HepG2 (cell line): ENCODE data around the gene WDR53. TPM values are rescaled to one million over a fixed set of nuclear protein-coding genes. Genes with fewer than 3 reads are reported as not detected.

Source experiments
- ASH2L ChIP-seq: fragments of 300-600, 200-600 bp; sonication (generic); IDR thresholded peaks from 2 replicates; pipeline ENCODE4 v1.7.0; 2017; ENCODE audit warnings: low read depth, mild to moderate bottlenecking, moderate library complexity, mixed read lengths, low read length; ENCODE audit not compliant: insufficient read length
- ATAD3A ChIP-seq: sonication (generic); formaldehyde crosslinking; IDR thresholded peaks from 2 replicates; pipeline ENCODE4 v1.4.0; 2020; ENCODE audit warnings: missing genetic modification reagents
- ATM ChIP-seq: fragments of 450-650 bp; IDR thresholded peaks from 2 replicates; pipeline ENCODE4 v1.7.1; 2017; ENCODE audit warnings: mild to moderate bottlenecking, borderline replicate concordance
- YEATS4 ChIP-seq: sonication (generic); formaldehyde crosslinking; IDR thresholded peaks from 2 replicates; pipeline ENCODE4 v1.4.0; 2020; ENCODE audit warnings: missing genetic modification reagents, borderline replicate concordance
- ZNF225 ChIP-seq: sonication (generic); formaldehyde crosslinking; IDR thresholded peaks from 2 replicates; pipeline ENCODE4 v1.4.0; 2020; ENCODE audit warnings: mild to moderate bottlenecking, missing genetic modification reagents
- ZNF598 ChIP-seq: sonication (generic); formaldehyde crosslinking; IDR thresholded peaks from 2 replicates; pipeline ENCODE4 v1.5.1; 2020; ENCODE audit warnings: mild to moderate bottlenecking, missing genetic modification reagents, borderline replicate concordance
- polyA plus RNA-seq, 8 experiments: library from polyadenylated mRNA; depleted of rRNA in 3 of 8; stranded (reverse) in 7 of 8; unstranded in 1 of 8; fragments of >200 nt; fragmentation: Illumina TruSeq in 4 of 8; extraction: Trizol in 4 of 8; gene quantifications; 2 replicates each; pipeline versions ENCODE4 v1.2.1 to v1.2.3, GENCODE V29; 2011 to 2016; ENCODE audit warnings: low read depth in 4 of 8, missing spikeins in 1 of 8, mixed read lengths in 1 of 8; ENCODE audit not compliant: insufficient read depth in 1 of 8
- total RNA-seq, 5 experiments: library from RNA; depleted of rRNA; stranded (reverse); fragments of >200 nt; fragmentation: Illumina TruSeq; extraction: Trizol; gene quantifications; 2 replicates each; pipeline ENCODE4 v1.2.3, GENCODE V29; 2016; ENCODE audit warnings: low read depth in 1 of 5
- TF ChIP-seq, protein P1 (sequence below): sonication (generic); formaldehyde crosslinking; IDR thresholded peaks from 2 replicates; pipeline ENCODE4 v1.8.1; 2022; ENCODE audit warnings: low read depth, mild to moderate bottlenecking, missing genetic modification reagents
- TF ChIP-seq, protein P2 (sequence below): sonication (generic); formaldehyde crosslinking; IDR thresholded peaks from 2 replicates; pipeline ENCODE4 v1.9.0; 2022; ENCODE audit warnings: missing genetic modification reagents, mild to moderate bottlenecking, borderline replicate concordance
- TF ChIP-seq, protein P3 (sequence below): sonication (generic); formaldehyde crosslinking; IDR thresholded peaks from 2 replicates; pipeline ENCODE4 v1.5.0; 2020; ENCODE audit warnings: mild to moderate bottlenecking, missing genetic modification reagents
- TF ChIP-seq, protein P4 (sequence below): sonication (generic); formaldehyde crosslinking; IDR thresholded peaks from 2 replicates; pipeline ENCODE4 v1.4.0; 2020; ENCODE audit warnings: missing genetic modification reagents, mild to moderate bottlenecking, borderline replicate concordance
- TF ChIP-seq, protein P5 (sequence below): IDR thresholded peaks from 2 replicates; pipeline ENCODE4 v1.6.1; 2016; ENCODE audit warnings: missing genetic modification reagents, missing compliant biosample characterization
- TF ChIP-seq, protein P6 (sequence below): sonication (generic); formaldehyde crosslinking; IDR thresholded peaks from 2 replicates; pipeline ENCODE4 v1.8.0; 2022; ENCODE audit warnings: mild to moderate bottlenecking, missing genetic modification reagents, moderate library complexity
- TF ChIP-seq, protein P7 (sequence below): sonication (generic); formaldehyde crosslinking; IDR thresholded peaks from 2 replicates; pipeline ENCODE4 v1.8.0; 2022; ENCODE audit warnings: mild to moderate bottlenecking, missing genetic modification reagents

Gene WDR53
- total and polyA plus RNA-seq, 2 of the 13 experiments (the other 11 are each of a cell fraction or from before 2014, with no cell fraction given): 3.5 to 7.7 TPM

DNA sequence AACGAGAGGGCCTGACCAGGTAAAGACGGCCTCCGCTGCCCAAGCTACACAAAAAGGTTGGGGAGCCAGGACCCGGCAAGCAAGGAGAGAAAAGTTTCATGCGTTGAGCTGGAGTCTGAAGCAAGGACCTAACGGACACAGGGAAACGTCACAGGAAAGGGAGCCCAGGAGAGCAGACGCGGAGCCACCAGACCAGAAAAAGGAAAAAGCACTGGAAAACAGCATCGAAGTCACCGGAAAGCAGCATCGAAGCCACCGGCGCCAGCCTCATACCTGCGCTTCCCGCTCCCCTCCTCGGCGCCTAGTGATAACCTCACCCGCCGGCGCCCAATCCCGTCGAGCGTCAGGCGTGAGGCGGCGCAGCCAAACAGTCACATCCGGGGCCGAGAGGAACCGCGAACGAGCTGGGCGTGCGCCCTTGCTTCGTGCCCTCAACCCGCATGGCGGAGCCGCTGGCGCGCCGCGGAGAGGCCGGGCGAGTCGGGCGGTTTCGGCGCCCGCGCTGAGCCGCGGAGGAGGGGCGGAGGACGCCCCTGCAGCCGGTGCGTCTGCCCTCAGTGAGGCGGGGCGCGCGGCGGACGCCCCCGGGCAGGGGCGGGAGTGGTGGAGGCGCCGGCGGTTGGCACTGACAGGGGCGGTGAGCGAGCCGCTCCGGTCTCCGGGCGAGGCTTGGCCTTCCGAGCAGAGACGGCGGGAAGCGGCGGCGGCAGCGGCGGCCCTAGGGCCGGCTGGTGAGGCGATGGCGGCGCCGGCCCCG is at the start of gene WDR53, which contains the start of gene FBXO45 (continued):
- TF ChIP-seq YEATS4 (CRISPR knock-in tag) (peak; percentile 77), ATM (no peak), ASH2L (peak; percentile 83), ZNF598 (peak; percentile 90; the same call in 1 of the 2 replicates), ATAD3A (no peak), ZNF225 (CRISPR knock-in tag) (peak; percentile 69; the same call in 1 of the 2 replicates)
- TF ChIP-seq, protein P1, sequence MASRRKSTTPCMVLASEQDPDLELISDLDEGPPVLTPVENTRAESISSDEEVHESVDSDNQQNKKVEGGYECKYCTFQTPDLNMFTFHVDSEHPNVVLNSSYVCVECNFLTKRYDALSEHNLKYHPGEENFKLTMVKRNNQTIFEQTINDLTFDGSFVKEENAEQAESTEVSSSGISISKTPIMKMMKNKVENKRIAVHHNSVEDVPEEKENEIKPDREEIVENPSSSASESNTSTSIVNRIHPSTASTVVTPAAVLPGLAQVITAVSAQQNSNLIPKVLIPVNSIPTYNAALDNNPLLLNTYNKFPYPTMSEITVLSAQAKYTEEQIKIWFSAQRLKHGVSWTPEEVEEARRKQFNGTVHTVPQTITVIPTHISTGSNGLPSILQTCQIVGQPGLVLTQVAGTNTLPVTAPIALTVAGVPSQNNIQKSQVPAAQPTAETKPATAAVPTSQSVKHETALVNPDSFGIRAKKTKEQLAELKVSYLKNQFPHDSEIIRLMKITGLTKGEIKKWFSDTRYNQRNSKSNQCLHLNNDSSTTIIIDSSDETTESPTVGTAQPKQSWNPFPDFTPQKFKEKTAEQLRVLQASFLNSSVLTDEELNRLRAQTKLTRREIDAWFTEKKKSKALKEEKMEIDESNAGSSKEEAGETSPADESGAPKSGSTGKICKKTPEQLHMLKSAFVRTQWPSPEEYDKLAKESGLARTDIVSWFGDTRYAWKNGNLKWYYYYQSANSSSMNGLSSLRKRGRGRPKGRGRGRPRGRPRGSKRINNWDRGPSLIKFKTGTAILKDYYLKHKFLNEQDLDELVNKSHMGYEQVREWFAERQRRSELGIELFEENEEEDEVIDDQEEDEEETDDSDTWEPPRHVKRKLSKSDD: peak; percentile 91
- TF ChIP-seq, protein P2, sequence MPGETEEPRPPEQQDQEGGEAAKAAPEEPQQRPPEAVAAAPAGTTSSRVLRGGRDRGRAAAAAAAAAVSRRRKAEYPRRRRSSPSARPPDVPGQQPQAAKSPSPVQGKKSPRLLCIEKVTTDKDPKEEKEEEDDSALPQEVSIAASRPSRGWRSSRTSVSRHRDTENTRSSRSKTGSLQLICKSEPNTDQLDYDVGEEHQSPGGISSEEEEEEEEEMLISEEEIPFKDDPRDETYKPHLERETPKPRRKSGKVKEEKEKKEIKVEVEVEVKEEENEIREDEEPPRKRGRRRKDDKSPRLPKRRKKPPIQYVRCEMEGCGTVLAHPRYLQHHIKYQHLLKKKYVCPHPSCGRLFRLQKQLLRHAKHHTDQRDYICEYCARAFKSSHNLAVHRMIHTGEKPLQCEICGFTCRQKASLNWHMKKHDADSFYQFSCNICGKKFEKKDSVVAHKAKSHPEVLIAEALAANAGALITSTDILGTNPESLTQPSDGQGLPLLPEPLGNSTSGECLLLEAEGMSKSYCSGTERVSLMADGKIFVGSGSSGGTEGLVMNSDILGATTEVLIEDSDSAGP (CRISPR knock-in tag): peak; percentile 60
- TF ChIP-seq, protein P3, sequence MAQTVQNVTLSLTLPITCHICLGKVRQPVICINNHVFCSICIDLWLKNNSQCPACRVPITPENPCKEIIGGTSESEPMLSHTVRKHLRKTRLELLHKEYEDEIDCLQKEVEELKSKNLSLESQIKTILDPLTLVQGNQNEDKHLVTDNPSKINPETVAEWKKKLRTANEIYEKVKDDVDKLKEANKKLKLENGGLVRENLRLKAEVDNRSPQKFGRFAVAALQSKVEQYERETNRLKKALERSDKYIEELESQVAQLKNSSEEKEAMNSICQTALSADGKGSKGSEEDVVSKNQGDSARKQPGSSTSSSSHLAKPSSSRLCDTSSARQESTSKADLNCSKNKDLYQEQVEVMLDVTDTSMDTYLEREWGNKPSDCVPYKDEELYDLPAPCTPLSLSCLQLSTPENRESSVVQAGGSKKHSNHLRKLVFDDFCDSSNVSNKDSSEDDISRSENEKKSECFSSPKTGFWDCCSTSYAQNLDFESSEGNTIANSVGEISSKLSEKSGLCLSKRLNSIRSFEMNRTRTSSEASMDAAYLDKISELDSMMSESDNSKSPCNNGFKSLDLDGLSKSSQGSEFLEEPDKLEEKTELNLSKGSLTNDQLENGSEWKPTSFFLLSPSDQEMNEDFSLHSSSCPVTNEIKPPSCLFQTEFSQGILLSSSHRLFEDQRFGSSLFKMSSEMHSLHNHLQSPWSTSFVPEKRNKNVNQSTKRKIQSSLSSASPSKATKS (CRISPR knock-in tag): no peak
- TF ChIP-seq, protein P4, sequence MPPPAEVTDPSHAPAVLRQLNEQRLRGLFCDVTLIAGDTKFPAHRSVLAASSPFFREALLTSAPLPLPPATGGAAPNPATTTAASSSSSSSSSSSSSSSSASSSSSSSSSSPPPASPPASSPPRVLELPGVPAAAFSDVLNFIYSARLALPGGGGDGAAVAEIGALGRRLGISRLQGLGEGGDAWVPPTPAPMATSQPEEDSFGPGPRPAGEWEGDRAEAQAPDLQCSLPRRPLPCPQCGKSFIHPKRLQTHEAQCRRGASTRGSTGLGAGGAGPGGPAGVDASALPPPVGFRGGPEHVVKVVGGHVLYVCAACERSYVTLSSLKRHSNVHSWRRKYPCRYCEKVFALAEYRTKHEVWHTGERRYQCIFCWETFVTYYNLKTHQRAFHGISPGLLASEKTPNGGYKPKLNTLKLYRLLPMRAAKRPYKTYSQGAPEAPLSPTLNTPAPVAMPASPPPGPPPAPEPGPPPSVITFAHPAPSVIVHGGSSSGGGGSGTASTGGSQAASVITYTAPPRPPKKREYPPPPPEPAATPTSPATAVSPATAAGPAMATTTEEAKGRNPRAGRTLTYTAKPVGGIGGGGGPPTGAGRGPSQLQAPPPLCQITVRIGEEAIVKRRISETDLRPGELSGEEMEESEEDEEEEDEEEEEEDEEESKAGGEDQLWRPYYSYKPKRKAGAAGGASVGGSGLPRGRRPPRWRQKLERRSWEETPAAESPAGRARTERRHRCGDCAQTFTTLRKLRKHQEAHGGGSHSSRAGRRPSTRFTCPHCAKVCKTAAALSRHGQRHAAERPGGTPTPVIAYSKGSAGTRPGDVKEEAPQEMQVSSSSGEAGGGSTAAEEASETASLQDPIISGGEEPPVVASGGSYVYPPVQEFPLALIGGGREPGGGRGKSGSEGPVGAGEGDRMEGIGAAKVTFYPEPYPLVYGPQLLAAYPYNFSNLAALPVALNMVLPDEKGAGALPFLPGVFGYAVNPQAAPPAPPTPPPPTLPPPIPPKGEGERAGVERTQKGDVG (CRISPR knock-in tag): peak; percentile 32; the same call in 1 of the 2 replicates
- TF ChIP-seq, protein P5, sequence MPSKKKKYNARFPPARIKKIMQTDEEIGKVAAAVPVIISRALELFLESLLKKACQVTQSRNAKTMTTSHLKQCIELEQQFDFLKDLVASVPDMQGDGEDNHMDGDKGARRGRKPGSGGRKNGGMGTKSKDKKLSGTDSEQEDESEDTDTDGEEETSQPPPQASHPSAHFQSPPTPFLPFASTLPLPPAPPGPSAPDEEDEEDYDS (CRISPR knock-in tag): peak; percentile 76
- TF ChIP-seq, protein P6, sequence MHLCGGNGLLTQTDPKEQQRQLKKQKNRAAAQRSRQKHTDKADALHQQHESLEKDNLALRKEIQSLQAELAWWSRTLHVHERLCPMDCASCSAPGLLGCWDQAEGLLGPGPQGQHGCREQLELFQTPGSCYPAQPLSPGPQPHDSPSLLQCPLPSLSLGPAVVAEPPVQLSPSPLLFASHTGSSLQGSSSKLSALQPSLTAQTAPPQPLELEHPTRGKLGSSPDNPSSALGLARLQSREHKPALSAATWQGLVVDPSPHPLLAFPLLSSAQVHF: no peak
- TF ChIP-seq, protein P7, sequence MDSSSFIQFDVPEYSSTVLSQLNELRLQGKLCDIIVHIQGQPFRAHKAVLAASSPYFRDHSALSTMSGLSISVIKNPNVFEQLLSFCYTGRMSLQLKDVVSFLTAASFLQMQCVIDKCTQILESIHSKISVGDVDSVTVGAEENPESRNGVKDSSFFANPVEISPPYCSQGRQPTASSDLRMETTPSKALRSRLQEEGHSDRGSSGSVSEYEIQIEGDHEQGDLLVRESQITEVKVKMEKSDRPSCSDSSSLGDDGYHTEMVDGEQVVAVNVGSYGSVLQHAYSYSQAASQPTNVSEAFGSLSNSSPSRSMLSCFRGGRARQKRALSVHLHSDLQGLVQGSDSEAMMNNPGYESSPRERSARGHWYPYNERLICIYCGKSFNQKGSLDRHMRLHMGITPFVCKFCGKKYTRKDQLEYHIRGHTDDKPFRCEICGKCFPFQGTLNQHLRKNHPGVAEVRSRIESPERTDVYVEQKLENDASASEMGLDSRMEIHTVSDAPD (CRISPR knock-in tag): 0 out of 2 replicates have a peak, but pooled peaks have one; percentile 35
